ENCODE data around the gene PERM1. TPM values are rescaled to one million over a fixed set of nuclear protein-coding genes. Genes with fewer than 3 reads are reported as not detected.
A peak's percentile ranks its signal among the peaks of the same experiment; 100 is the strongest.

The PERM1 gene
- total RNA-seq, 4 donors from 2014 or later, result 0.39 to 1.9 (median 1.4) TPM; not detected in 1

- H3K4me1 ChIP-seq, result peaks cover 0 to 65% (median 45%) of the 10 kb centered on the region in 3 donors
- ATAC-seq, result no peak
- peaks cover 52% of the 10 kb centered on the region for H3K27me3 ChIP-seq
- no peaks in the 10 kb centered on the region for H3K9me3 ChIP-seq
- peaks cover 0 to 46% of the 10 kb centered on the region in 2 donors for H3K36me3 ChIP-seq
- TF ChIP-seq EP300 (IDR thresholded peaks at IDR 0.05) (no peak), POLR2A (IDR thresholded peaks at IDR 0.05) (no peak), POLR2AphosphoS5 (IDR thresholded peaks at IDR 0.05) (no peak), CTCF (IDR thresholded peaks at IDR 0.05) (no peak)
- no CpG with 5 or more reads among the region's 27 CpGs for WGBS, 2 donors (ENCODE audit: low coverage in 1 of 2)
- peak overlapping the region in 3 of 4 donors; percentile 55 to 67 (median 60) for H3K27ac ChIP-seq
- H3K4me3 ChIP-seq, result peak overlapping the region in 1 of 2 donors; percentile 27
Observed at GRCh38 chr1:943545-944340, 38.1 kb downstream of the PERM1 start.

GRCh38 chr1:942864-943533 is 38.9 kb downstream of the PERM1 start:
- WGBS, 2 donors (ENCODE audit: low coverage in 1 of 2), result 3 to 85% methylated on average over 2 to 6 of the region's 27 CpGs
- peak; percentile 13 for ATAC-seq
- TF ChIP-seq POLR2AphosphoS5 (IDR thresholded peaks at IDR 0.05), result no peak
- TF ChIP-seq POLR2A (IDR thresholded peaks at IDR 0.05), result no peak
- no peak for TF ChIP-seq CTCF (IDR thresholded peaks at IDR 0.05)
- TF ChIP-seq EP300 (IDR thresholded peaks at IDR 0.05), result no peak
- H3K27ac ChIP-seq, result peak overlapping the region in 3 of 4 donors; percentile 67 to 79 (median 78)
- peaks cover 0 to 66% (median 45%) of the 10 kb centered on the region in 3 donors for H3K4me1 ChIP-seq
- H3K27me3 ChIP-seq, result peaks cover 59% of the 10 kb centered on the region
- H3K9me3 ChIP-seq, result no peaks in the 10 kb centered on the region
- peak overlapping the region in 1 of 2 donors; percentile 47 for H3K4me3 ChIP-seq
- H3K36me3 ChIP-seq, result peaks cover 0 to 39% of the 10 kb centered on the region in 2 donors

- Histone ChIP-seq H3K4me1 (peaks cover 0 to 66% (median 45%) of the 10 kb centered on the region in 3 donors), H3K4me3 (peak overlapping the region in 1 of 2 donors; percentile 47), H3K9me3 (no peaks in the 10 kb centered on the region), H3K36me3 (peaks cover 0 to 33% of the 10 kb centered on the region in 2 donors), H3K27me3 (peaks cover 65% of the 10 kb centered on the region), H3K27ac (peak overlapping the region in 3 of 4 donors; percentile 67 to 79 (median 78))
- no peak for TF ChIP-seq EP300 (IDR thresholded peaks at IDR 0.05)
- no peak for TF ChIP-seq POLR2AphosphoS5 (IDR thresholded peaks at IDR 0.05)
- no peak for TF ChIP-seq CTCF (IDR thresholded peaks at IDR 0.05)
- no peak for TF ChIP-seq POLR2A (IDR thresholded peaks at IDR 0.05)
- no peak for ATAC-seq
- no CpG with 5 or more reads among the region's 48 CpGs for WGBS, 2 donors (ENCODE audit: low coverage in 1 of 2)
Observed at GRCh38 chr1:942411-942821, 39.5 kb downstream of the PERM1 start.

GRCh38 chr1:941588-942383 is 40.1 kb downstream of the PERM1 start:
- Histone ChIP-seq H3K36me3 (peaks cover 0 to 26% of the 10 kb centered on the region in 2 donors), H3K4me3 (peak overlapping the region; percentile 1 to 47), H3K4me1 (peaks cover 0 to 66% (median 45%) of the 10 kb centered on the region in 3 donors), H3K27ac (peak overlapping the region in 3 of 4 donors; percentile 67 to 79 (median 78)), H3K9me3 (no peaks in the 10 kb centered on the region), H3K27me3 (peaks cover 71% of the 10 kb centered on the region)
- TF ChIP-seq POLR2A (IDR thresholded peaks at IDR 0.05) (no peak), POLR2AphosphoS5 (IDR thresholded peaks at IDR 0.05) (peak; percentile 21)
- peak; percentile 62 for ATAC-seq
- WGBS, 2 donors (ENCODE audit: low coverage in 1 of 2), result 0% methylated on average over 1 to 6 of the region's 98 CpGs

Measured in gastroesophageal sphincter (tissue), 4 donors.